Kidney (tissue), 14 donors: Measurements from ENCODE around the gene SERPINA6. TPM values are rescaled to one million over a fixed set of nuclear protein-coding genes. Genes with fewer than 3 reads are reported as not detected.

ENCODE experiments used
- DNase-seq, 5 donors: peaks; one replicate each; pipeline ENCODE4 v3.0.0-alpha.2; 2013 to 2020
- FAIRE-seq: peaks from 2 replicates; lab custom pipeline; 2012; peaks lifted over from hg19 to GRCh38; lab: Jason Lieb, UNC
- H3K27ac ChIP-seq, 2 donors: one replicate each; pipeline ENCODE4 v1.7.0; 2013; ENCODE audit warnings: low read depth in 2 of 2, low read length in 2 of 2, inconsistent platforms in 1 of 2
- H3K27me3 ChIP-seq: one replicate; pipeline ENCODE4 v1.7.1; 2013; ENCODE audit warnings: low read length, inconsistent platforms; ENCODE audit not compliant: control insufficient read depth, insufficient read depth
- H3K36me3 ChIP-seq, 3 donors: one replicate each; pipeline versions ENCODE4 v1.7.0 to v1.7.1; 2013; ENCODE audit warnings: low read length in 3 of 3, control low read depth in 1 of 3, inconsistent platforms in 1 of 3; ENCODE audit not compliant: insufficient read depth in 3 of 3, control insufficient read depth in 2 of 3
- H3K4me1 ChIP-seq, 3 donors: one replicate each; pipeline versions ENCODE4 v1.7.0 to v1.7.1; 2013; ENCODE audit warnings: low read length in 3 of 3, inconsistent platforms in 1 of 3, low read depth in 1 of 3; ENCODE audit not compliant: control insufficient read depth in 2 of 3, insufficient read depth in 2 of 3
- H3K4me3 ChIP-seq, 3 donors: one replicate each; pipeline versions ENCODE4 v1.7.0 to v1.8.1; 2013; ENCODE audit warnings: low read length in 3 of 3, control low read depth in 1 of 3, inconsistent platforms in 1 of 3
- H3K9ac ChIP-seq, 3 donors: one replicate each; pipeline versions ENCODE4 v1.7.0 to v1.7.1; 2013; ENCODE audit warnings: low read length in 3 of 3, control low read depth in 1 of 3, inconsistent platforms in 1 of 3
- H3K9me3 ChIP-seq, 3 donors: one replicate each; pipeline versions ENCODE4 v1.7.0 to v1.7.1; 2013; ENCODE audit warnings: low read length in 3 of 3, control low read depth in 1 of 3, inconsistent platforms in 1 of 3; ENCODE audit not compliant: control insufficient read depth in 2 of 3, insufficient read depth in 1 of 3
- CTCF ChIP-seq: IDR thresholded peaks from 3 replicates; pipeline ENCODE4 v1.5.1; 2012; ENCODE audit warnings: mild to moderate bottlenecking, moderate library complexity, borderline replicate concordance; ENCODE audit not compliant: insufficient read depth; ENCODE audit errors: extremely low read depth
- intact Hi-C: fragments of 100-400 bp; cut with DNase I; formaldehyde crosslinking; loops from one replicate; pipeline ENCODE4 v1.11.1; 2022
- polyA plus RNA-seq: library from polyadenylated mRNA; stranded (reverse); fragments of 350-450 nt; fragmentation: Illumina TruSeq; extraction: RNeasy Lipid Tissue Mini Kit (QIAGEN cat#74804); gene quantifications from one replicate; pipeline ENCODE4 v1.2.3, GENCODE V29; 2014; ENCODE audit warnings: low read depth, low replicate concordance; ENCODE audit not compliant: insufficient read depth
- total RNA-seq: library from RNA; stranded (reverse); fragmentation: NEBNext Ultra II Directional; extraction: Animal tissue kit (Norgen Biotek cat#: 25700); gene quantifications from one replicate; pipeline ENCODE4 v1.2.1, GENCODE V29; 2021
- donor health status: control.
- donor health status: control.
- donor health status: control.
- donor health status: control.
- donor health status: control.
- donor health status: DM: yes; HTN: yes; CAD: no.
- donor health status: Normal renal cell carcinoma (clear cell type).

The SERPINA6 gene
- total and polyA plus RNA-seq, 2 donors from 2014 or later = 1.7 to 12.9 TPM

- TF ChIP-seq CTCF = no peak
- Histone ChIP-seq H3K4me3 (no peak overlapping the region), H3K27me3 (no peaks in the 10 kb centered on the region), H3K9me3 (no peaks in the 10 kb centered on the region), H3K27ac (no peak overlapping the region), H3K9ac (no peak overlapping the region), H3K36me3 (no peaks in the 10 kb centered on the region), H3K4me1 (no peaks in the 10 kb centered on the region)
- DNase-seq (no peak), FAIRE-seq (no peak)
- intact Hi-C loops = no loop called here
Measured at GRCh38 chr14:94292526-94292871, 30.6 kb downstream of the SERPINA6 start.

- intact Hi-C loops = no loop called here
- no peak overlapping the region for H3K27ac ChIP-seq
- H3K9ac ChIP-seq = no peak overlapping the region
- DNase-seq (no peak), FAIRE-seq (no peak)
- no peaks in the 10 kb centered on the region for H3K4me1 ChIP-seq
- H3K4me3 ChIP-seq = no peak overlapping the region
- H3K27me3 ChIP-seq = no peaks in the 10 kb centered on the region
- H3K36me3 ChIP-seq = no peaks in the 10 kb centered on the region
- no peak for TF ChIP-seq CTCF
- no peaks in the 10 kb centered on the region for H3K9me3 ChIP-seq
Measured at GRCh38 chr14:94291906-94292525, 31.1 kb downstream of the SERPINA6 start.

GRCh38 chr14:94291159-94291905 lies 31.8 kb downstream of the SERPINA6 start:
- no peak for FAIRE-seq

More at GRCh38 chr14:94291159-94291905, 31.8 kb downstream of the SERPINA6 start:
- no peak overlapping the region for H3K4me3 ChIP-seq
- DNase-seq = no peak
- no peak for TF ChIP-seq CTCF
- no peaks in the 10 kb centered on the region for H3K9me3 ChIP-seq
- no peaks in the 10 kb centered on the region for H3K27me3 ChIP-seq
- no peak overlapping the region for H3K27ac ChIP-seq
- intact Hi-C loops = no loop called here
- H3K9ac ChIP-seq = no peak overlapping the region
- H3K36me3 ChIP-seq = no peaks in the 10 kb centered on the region
- no peaks in the 10 kb centered on the region for H3K4me1 ChIP-seq
